ENCODE results near the gene EGFL7.

EGFL7 gene

DNA sequence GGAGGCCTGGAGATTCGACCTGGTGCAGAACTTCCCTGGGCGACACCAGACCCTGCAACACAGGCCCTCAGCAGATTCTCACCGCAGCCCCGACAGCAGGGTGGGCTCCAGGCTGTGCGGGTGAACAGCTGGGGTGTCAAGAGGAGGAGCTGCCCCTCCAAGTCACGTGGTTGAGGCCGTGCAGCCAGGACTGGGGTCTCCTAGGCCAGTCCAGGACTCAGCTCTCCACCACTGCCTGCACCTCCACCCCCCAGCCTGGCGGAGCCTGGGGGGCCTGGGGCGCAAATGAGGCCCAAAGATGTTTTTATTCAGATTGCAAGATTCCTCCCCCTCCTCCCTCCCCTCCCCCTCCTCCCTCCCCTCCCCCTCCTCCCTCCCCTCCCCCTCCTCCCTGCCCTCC lies 33.8 kb downstream of the EGFL7 start:
- no peak for TF ChIP-seq CTCF (IDR thresholded peaks at IDR 0.05; ENCODE audit: unreplicated experiment in 3 of 3)
- no peaks in the 10 kb centered on the region for H3K9me3 Mint-ChIP-seq
- H3K36me3 Mint-ChIP-seq (ENCODE audit: low read depth), result no peaks in the 10 kb centered on the region
- no peak overlapping the region for H3K27ac Mint-ChIP-seq
- H3K4me3 Mint-ChIP-seq, result no peak overlapping the region
- peaks cover 38% of the 10 kb centered on the region for H3K27me3 Mint-ChIP-seq (ENCODE audit: low read depth)
- H3K4me1 Mint-ChIP-seq, result peaks cover 12% of the 10 kb centered on the region

DNA sequence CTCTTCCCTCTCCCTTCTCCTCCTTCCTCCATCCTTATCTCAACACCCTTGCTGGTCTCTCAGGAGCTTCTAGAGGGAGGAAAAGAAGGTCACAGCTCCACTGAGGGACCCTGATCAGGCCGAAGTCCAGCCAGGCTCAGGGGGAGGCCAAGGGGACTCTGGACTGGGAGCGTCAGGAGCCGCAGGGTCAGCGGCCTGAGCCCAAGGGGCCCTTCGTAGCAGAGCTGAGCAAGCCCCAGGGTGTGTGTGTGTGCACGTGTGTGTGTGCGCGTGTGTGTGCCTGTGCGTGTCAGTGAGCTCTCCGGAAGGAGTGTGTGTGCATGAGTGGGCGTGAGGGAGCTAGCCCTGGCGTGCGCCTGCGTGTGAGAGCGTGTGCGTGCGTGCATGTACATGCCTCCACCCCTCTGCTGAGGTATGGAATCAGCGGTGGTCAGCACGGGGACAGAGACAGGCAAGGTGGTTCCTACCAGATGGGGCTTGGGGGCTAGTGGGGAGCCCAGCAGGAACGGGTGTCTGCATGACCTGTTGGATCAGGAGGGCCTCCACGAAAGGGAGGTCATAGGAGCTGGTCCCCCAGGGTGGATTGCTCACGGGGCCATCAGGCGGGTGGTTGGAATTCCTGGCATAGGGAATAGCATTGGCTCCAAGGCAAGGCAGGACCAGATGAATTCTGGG lies 34.6 kb downstream of the EGFL7 start:
- peaks cover 46% of the 10 kb centered on the region for H3K27me3 Mint-ChIP-seq (ENCODE audit: low read depth)
- H3K4me1 Mint-ChIP-seq, result peaks cover 12% of the 10 kb centered on the region
- TF ChIP-seq CTCF (IDR thresholded peaks at IDR 0.05; ENCODE audit: unreplicated experiment in 3 of 3), result no peak
- H3K4me3 Mint-ChIP-seq, result peak overlapping the region in 1 of 3 experiments; percentile 57
- no peaks in the 10 kb centered on the region for H3K9me3 Mint-ChIP-seq
- H3K27ac Mint-ChIP-seq, result peak overlapping the region; percentile 88 to 97 (median 90)
- H3K36me3 Mint-ChIP-seq (ENCODE audit: low read depth), result no peaks in the 10 kb centered on the region

- Mint-ChIP-seq H3K36me3 (ENCODE audit: low read depth) (no peaks in the 10 kb centered on the region), H3K4me3 (peak overlapping the region in 1 of 3 experiments; percentile 11), H3K9me3 (no peaks in the 10 kb centered on the region), H3K4me1 (peaks cover 10% of the 10 kb centered on the region), H3K27ac (peak overlapping the region; percentile 88 to 97 (median 90)), H3K27me3 (ENCODE audit: low read depth) (peaks cover 52% of the 10 kb centered on the region)
- no peak for TF ChIP-seq CTCF (IDR thresholded peaks at IDR 0.05; ENCODE audit: unreplicated experiment in 3 of 3)
Observed at GRCh38 chr9:136697821-136698526, 35.3 kb downstream of the EGFL7 start.

- Mint-ChIP-seq H3K4me3 (no peak overlapping the region), H3K27me3 (ENCODE audit: low read depth) (peaks cover 52% of the 10 kb centered on the region)
Observed at GRCh38 chr9:136698635-136699246, 36.0 kb downstream of the EGFL7 start.

GRCh38 chr9:136700304-136700703 lies 37.6 kb downstream of the EGFL7 start:
- H3K36me3 Mint-ChIP-seq (ENCODE audit: low read depth), result no peaks in the 10 kb centered on the region
- H3K4me1 Mint-ChIP-seq, result peaks cover 5% of the 10 kb centered on the region
- H3K9me3 Mint-ChIP-seq, result no peaks in the 10 kb centered on the region
- H3K27ac Mint-ChIP-seq, result peak overlapping the region in 1 of 3 experiments; percentile 37
- no peak for TF ChIP-seq CTCF (IDR thresholded peaks at IDR 0.05; ENCODE audit: unreplicated experiment in 3 of 3)
- no peak overlapping the region for H3K4me3 Mint-ChIP-seq
- peaks cover 51% of the 10 kb centered on the region for H3K27me3 Mint-ChIP-seq (ENCODE audit: low read depth)

More at GRCh38 chr9:136698635-136699246, 36.0 kb downstream of the EGFL7 start:
- no peaks in the 10 kb centered on the region for H3K36me3 Mint-ChIP-seq (ENCODE audit: low read depth)
- peak overlapping the region in 2 of 3 experiments; percentile 66 to 97 for H3K27ac Mint-ChIP-seq
- H3K4me1 Mint-ChIP-seq, result peaks cover 5% of the 10 kb centered on the region
- TF ChIP-seq CTCF (IDR thresholded peaks at IDR 0.05; ENCODE audit: unreplicated experiment in 3 of 3), result no peak
- no peaks in the 10 kb centered on the region for H3K9me3 Mint-ChIP-seq

Measured in nephron (organoid).